ENCODE results near the gene STK33.

The STK33 gene

GRCh38 chr11:8512547-8512946, 81.5 kb downstream of the STK33 start:
- no peak for DNase-seq (ENCODE audit: low read depth)
- in situ Hi-C loops (cut with HindIII; ENCODE audit: low sequenced_read_pairs), result no loop called here
- no peak overlapping the region for H3K4me3 ChIP-seq (ENCODE audit: low read depth, low read length)
- TF ChIP-seq, protein P1, sequence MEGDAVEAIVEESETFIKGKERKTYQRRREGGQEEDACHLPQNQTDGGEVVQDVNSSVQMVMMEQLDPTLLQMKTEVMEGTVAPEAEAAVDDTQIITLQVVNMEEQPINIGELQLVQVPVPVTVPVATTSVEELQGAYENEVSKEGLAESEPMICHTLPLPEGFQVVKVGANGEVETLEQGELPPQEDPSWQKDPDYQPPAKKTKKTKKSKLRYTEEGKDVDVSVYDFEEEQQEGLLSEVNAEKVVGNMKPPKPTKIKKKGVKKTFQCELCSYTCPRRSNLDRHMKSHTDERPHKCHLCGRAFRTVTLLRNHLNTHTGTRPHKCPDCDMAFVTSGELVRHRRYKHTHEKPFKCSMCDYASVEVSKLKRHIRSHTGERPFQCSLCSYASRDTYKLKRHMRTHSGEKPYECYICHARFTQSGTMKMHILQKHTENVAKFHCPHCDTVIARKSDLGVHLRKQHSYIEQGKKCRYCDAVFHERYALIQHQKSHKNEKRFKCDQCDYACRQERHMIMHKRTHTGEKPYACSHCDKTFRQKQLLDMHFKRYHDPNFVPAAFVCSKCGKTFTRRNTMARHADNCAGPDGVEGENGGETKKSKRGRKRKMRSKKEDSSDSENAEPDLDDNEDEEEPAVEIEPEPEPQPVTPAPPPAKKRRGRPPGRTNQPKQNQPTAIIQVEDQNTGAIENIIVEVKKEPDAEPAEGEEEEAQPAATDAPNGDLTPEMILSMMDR (IDR thresholded peaks at IDR 0.05; ENCODE audit: low read depth, low read length, missing control alignments), result no peak

GRCh38 chr11:8503910-8504364, 90.1 kb downstream of the STK33 start:
- DNase-seq (ENCODE audit: low read depth), result no peak
- TF ChIP-seq, protein P1 (IDR thresholded peaks at IDR 0.05; ENCODE audit: low read depth, low read length, missing control alignments), result no peak
- in situ Hi-C loops (cut with HindIII; ENCODE audit: low sequenced_read_pairs), result no loop called here
- no peak overlapping the region for H3K4me3 ChIP-seq (ENCODE audit: low read depth, low read length)

- no peak overlapping the region for H3K4me3 ChIP-seq (ENCODE audit: low read depth, low read length)
- in situ Hi-C loops (cut with HindIII; ENCODE audit: low sequenced_read_pairs), result no loop called here
- no peak for DNase-seq (ENCODE audit: low read depth)
- TF ChIP-seq, protein P1 (IDR thresholded peaks at IDR 0.05; ENCODE audit: low read depth, low read length, missing control alignments), result no peak
Measured at GRCh38 chr11:8501836-8502235, 92.2 kb downstream of the STK33 start.

DNA sequence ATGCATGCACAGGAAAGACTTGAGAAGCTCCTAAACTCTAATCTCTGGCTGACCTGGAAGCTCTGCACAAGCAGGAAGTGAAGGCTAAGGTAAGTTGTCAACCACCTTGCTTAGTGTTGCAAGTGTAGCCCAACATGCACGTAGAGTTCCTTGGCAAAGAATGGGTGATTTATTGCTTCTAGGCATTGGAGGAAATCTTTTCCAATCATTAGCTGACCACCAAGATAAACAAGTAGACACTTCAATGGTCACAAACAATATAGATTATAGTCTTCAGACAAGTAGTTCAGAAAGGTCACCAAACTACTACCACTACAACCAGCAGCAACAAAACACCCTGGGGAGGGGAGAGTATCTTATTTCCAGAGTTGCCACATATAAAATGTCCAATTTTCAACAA, 105.6 kb downstream of the STK33 start:
- TF ChIP-seq, protein P1 (IDR thresholded peaks at IDR 0.05; ENCODE audit: low read depth, low read length, missing control alignments), result no peak
- DNase-seq (ENCODE audit: low read depth), result no peak
- H3K4me3 ChIP-seq (ENCODE audit: low read depth, low read length), result no peak overlapping the region
- in situ Hi-C loops (cut with HindIII; ENCODE audit: low sequenced_read_pairs), result no loop called here

GRCh38 chr11:8487261-8487660, 106.8 kb downstream of the STK33 start:
- H3K4me3 ChIP-seq (ENCODE audit: low read depth, low read length), result no peak overlapping the region
- TF ChIP-seq, protein P1 (IDR thresholded peaks at IDR 0.05; ENCODE audit: low read depth, low read length, missing control alignments), result no peak
- no peak for DNase-seq (ENCODE audit: low read depth)
- in situ Hi-C loops (cut with HindIII; ENCODE audit: low sequenced_read_pairs), result no loop called here

- no peak overlapping the region for H3K4me3 ChIP-seq (ENCODE audit: low read depth, low read length)
- TF ChIP-seq, protein P1 (IDR thresholded peaks at IDR 0.05; ENCODE audit: low read depth, low read length, missing control alignments), result no peak
- DNase-seq (ENCODE audit: low read depth), result no peak
- in situ Hi-C loops (cut with HindIII; ENCODE audit: low sequenced_read_pairs), result no loop called here
Measured at GRCh38 chr11:8484251-8484650, 109.8 kb downstream of the STK33 start.

DNA sequence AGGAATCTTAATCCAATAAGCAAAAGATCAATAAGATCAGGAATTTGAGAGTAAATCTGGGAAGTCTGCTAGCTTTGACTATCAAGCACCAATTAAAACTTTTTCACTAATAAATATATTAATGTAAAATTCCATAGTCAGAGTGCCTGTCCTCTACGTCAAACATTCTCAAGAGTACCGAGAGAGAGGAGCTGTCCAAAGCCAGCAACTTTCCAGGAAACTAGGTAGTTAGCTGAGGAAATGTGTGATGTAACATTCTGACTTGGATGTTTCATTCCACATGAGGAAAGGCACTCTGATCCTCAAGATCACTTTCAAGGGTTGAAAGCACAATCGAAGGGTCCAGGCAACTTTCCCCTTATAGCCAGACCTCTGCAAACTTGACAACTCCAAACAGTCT, 113.2 kb downstream of the STK33 start:
- TF ChIP-seq, protein P1 (IDR thresholded peaks at IDR 0.05; ENCODE audit: low read depth, low read length, missing control alignments), result no peak
- in situ Hi-C loops (cut with HindIII; ENCODE audit: low sequenced_read_pairs), result no loop called here
- no peak for DNase-seq (ENCODE audit: low read depth)
- H3K4me3 ChIP-seq (ENCODE audit: low read depth, low read length), result no peak overlapping the region
